Stimulated activated CD4-positive, alpha-beta T cell treated with anti-CD3 and anti-CD28 coated beads, TNF-alpha, amount 100 ng/mL, for 4 hours (primary cell): ENCODE measurements around the gene XKRX.
A peak's percentile ranks its signal among the peaks of the same experiment; 100 is the strongest.

Experiments
- DNase-seq, 3 experiments: peaks; one replicate each; pipeline ENCODE4 v3.0.0-alpha.2; 2020; ENCODE audit warnings: low read depth in 3 of 3

XKRX gene

DNA sequence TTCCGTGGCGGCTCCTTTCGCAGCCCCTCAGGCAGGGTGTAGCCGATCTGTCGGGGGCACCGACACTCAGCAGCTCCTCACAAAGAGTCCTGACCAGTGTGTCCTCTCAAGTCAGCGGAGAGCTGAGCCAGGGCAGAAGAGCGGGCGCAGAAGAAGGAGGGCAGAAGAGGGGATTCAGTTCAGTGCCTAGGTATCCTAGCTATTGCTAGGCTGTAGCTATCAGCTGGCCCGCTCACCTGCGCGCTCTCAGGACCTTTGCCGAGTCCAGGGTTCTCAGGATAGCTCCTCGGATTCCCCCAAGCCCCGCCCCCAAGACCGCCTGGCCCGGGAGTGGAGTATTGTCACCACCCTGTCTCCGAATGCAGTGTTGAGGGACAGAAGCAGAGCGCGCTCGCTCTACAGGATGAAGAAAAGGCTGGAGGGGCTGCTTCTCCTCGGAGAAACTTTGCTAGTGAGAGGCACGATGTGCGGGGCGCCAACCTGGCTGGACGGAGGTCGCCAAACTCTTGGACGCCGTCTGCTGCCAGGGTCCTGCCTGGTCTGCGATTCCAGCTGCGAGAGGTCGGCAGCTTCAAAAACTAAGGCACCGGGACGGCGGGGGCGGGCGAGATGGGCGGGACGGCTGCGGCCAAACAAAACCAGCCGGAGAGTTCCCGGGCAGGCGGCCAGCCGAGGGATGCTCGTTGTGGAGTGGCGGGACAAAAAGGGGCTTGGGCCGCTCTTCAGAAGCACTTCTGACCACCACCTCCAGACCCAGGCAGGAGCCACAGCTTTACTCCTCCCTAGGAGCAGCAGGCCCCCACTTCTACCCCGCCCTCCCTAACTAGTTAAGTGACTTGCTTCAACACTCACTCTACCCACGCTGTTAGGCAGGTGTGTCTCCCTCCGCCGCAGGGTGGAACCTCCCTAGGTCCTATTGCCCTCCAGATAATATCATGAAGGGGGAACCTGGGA is at the start of gene XKRX:
Gene XKRX (minus strand): TSS at position 258 of the 954 bp plus-strand sequence. CDS start 613 bp downstream, outside the sequence.
- DNase-seq: peak in 2 of 3 experiments; percentile 9 to 16

DNA sequence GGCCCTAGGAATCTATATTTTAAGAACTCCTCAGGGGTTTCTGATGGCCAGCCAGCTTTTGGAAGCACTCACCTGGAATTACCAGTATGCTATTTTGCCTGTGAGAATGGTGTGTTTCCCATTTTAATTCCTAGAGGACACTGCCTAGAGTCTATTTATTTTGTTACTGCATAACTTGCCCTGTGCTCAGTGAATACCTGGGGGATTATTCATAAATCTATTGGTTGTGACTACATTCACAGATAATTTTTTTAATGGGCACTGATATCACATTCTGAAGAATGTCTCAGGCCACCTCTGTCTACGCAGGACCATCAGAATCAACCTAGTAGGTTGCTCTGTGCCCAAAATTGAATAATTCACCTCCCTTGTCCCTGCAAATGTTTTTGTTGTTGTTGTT is 47.5 kb upstream of the XKRX start:
- DNase-seq: no peak

DNA sequence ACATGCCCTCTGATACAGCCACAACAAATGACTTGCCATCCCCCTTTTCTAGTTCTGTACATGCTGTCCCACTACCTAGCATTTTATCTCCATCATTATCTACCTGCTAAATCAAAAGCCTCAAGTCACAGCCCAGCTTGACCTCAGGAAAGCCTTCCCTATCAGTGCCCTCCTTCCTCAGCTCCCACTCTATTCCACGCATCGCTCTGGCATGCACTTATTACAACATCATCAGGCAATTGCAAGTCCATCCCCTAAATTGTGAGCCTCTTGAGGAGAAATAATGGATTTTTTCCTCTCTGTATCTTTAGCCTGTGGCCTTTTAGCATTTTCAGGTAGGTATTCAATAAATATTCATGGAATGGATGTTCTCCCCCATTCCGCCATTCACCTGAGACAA is 46.5 kb upstream of the XKRX start:
- no peak for DNase-seq

DNA sequence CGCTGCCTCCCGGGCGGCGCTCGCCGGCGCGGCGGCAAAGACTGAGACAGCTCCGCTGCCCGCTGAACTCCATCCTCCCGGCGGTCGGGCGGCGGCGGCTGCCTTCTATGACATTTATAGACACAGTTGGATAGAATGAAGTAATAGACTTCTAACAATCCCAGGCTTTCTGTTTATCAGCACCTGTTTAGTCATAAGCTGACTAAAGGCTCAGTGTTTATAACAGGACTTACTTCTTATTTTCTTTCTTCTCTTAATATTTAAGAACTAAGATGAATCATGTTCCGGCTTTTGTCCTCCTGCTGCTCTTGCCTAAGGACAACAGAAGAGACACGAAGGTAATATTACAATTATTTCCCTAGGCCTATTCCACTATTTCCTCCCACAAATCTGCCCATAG is 44.7 kb upstream of the XKRX start:
- no peak for DNase-seq

DNA sequence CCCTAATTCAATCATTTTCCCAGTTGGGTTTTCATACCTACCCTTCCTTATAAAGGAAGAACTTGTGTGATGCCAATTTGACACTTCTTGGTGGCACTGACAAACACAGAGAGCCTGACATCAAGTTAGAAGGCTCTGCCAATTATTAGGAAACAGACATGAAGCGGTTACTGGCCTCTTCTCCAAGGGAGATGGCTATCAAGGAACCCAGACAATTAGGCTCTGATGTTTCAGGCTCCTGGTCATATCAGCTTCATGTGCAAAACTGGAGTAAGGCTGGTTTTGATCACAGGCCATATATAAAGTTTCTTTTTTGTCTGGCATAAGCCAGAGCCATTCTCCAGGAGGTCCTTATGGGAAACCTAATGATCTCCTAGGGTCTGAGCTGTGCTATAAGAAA is 41.2 kb upstream of the XKRX start:
- DNase-seq: no peak

DNA sequence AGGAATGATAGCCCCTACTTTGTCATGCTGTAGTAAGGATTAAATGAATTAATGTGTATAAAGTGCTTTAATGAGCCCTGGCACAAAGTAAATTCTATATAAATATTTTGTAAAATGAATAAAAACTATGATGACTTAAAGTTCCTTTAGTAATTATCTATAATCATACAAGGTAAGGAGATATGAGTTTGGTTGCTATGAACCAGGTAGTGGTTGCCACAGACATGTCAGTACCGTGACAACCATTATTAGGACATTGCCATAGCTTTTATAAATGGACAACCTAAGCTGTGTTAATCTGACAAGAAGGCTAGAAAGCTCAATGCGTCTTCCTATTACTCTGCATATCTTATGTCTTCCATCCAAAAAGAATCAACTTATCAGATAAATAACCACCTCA is 40.7 kb upstream of the XKRX start, which contains the start of gene ARL13A:
Gene ARL13A (plus strand): TSS at position 301 of the 400 bp plus-strand sequence. CDS start 3,982 bp downstream, outside the sequence.
- DNase-seq: no peak

DNA sequence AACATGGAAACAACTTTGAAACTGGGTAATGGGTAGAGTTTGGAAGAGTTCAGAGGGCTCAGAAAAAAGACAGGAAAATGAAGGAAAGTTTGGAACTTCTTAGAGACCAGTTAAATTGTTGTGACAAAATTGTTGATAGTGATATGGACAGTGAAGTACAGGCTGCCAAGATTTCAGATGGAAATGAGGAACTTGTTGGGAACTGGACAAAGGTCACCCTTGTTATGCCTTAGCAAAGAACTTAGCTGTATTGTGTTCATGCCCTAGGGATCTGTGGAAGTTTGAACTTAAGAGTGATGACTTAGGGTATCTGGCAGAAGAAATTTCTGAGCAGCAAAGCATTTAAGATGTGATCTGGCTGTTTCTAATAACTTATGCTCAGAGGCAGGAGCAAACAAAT is 35.6 kb upstream of the XKRX start:
- no peak for DNase-seq

DNA sequence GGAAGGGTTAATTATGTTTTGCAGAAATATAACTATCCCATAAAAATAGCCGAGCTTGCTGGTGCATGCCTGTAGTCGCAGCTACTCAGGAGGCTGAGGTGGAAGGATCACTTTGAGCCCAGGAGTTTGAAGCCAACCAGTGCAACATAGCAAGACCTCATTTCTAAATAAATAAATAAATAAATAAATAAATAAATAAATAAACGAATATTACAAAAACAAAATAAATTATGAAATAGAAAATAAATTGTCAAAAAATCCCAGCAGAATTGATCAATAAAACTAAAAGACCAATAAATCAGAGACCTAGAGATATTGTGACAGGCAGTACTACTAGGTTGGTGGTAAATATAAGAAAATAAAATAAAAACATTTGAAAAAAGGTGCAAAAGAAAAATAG is 34.1 kb upstream of the XKRX start:
- DNase-seq: no peak

DNA sequence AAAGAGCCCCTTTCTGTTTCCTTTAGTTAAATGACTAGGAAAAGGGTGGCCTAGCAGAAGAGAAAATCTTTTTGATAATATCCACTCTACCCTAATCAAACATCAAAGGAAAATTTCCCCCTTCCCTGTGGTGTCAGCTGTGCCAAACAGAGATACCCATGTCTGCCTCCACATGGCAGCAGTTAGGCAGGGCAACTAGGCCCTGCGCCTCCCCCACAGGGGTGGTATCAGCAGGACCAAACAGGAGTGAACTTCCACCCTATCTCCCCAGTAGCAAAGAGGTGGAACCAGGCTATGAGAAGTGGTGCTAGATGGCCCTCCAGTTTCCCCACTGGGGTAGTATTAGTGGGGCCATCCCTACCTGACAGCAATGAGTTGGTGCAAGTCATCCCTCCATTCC is 19.8 kb upstream of the XKRX start:
- no peak for DNase-seq

DNA sequence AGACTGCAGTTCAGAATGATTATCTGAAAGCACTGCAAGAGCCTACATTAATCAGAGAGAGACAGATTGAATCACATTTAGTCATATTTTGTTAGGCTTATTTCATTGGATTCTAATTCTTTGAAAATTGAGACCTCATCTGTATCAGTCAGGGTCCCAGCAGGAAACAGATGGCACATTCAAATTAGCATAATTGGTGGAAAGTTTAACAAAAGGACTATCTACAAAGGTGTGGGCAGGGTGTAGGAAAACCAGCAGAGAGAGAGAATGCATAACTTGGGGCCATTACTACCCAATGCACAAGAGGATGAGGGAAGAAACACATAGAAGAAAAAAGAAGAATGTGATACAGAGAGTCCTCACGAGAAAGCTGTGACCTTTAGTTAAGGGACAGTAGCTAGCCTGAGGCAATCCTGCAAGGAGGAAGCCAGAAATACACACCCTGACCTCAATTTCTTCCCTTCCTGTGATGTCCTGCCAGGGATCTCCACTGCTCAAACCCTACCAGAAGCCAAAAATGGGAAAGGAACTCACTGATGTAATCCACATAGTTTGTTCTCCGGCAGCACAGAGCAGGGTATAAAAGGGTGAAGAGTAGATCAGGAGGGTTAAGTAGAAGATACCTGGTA is 17.7 kb upstream of the XKRX start:
- DNase-seq: no peak

DNA sequence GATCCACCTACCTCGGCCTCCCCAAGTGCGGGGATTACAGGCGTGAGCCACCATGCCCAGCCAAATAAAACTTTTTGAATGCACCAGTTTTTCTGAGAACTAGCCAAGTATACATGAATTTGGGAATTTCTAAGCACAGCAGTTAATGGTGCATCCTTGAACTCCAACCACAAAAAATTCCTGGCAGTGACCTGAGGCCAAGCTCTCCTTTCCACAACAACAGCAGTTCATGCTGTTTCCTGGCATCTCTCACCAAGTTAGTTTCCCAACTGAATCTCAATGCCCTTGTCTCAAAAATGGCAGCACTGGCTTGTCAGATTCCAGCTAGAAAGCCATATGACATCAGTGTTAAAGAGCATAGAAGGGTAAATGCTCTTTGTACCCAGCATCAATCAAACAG is 15.9 kb upstream of the XKRX start:
- DNase-seq: no peak

DNA sequence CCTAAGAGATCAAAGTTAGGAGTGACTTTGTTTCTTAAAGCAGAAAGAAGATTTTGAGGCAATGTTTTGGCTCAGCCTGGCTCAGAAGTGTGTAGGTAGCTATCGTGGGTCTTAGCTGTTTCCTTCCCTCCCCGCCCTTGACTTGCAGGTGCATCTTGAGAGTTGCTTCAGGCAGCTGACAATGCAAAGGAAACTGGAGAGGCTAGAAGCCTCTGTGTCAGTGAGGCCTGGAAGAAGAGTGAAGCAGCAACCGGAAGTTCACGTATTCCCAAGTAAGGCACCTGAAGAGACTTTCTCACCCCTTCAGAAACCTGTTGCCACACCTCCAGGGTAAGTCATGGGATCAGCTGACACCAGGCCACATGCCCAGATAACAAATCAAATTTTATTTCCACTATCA is 10.6 kb upstream of the XKRX start:
- DNase-seq: no peak

DNA sequence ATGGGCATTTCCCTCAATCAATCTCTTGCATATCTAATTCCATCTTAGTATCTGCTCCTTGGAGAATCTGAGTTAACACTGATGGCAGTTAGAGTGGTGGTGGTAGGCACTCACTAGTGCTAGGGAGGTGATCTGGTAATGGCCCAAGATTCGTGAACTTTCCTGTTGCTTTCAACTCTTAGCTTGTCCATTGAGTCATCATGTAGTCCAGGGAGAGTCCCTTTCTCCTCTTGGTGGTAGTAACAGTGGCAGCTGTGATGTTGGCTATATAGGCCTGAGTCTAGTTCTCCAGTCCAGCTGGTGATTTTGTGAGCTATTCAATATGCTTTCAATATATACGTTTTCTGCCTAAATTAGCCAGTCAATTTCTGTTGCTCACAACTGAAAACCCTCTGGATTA is 7.0 kb upstream of the XKRX start:
- DNase-seq: no peak

DNA sequence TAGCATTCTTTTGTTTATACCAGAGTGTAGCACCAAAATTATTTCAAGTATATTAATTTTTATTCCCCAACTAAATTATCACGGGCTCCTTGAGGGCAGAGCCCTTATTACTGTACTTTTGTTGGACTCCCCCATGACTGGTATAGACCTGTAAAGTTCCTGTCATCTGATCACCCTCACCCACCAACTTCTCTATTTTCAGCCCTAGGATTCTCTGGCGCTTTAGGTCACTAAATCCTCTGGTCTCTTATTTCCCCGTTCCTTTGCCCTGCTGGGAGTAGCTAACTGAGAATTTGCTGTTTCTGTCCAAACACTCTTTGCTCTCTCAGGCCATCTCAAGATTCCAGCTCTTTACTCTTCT is 3.2 kb upstream of the XKRX start:
- no peak for DNase-seq

DNA sequence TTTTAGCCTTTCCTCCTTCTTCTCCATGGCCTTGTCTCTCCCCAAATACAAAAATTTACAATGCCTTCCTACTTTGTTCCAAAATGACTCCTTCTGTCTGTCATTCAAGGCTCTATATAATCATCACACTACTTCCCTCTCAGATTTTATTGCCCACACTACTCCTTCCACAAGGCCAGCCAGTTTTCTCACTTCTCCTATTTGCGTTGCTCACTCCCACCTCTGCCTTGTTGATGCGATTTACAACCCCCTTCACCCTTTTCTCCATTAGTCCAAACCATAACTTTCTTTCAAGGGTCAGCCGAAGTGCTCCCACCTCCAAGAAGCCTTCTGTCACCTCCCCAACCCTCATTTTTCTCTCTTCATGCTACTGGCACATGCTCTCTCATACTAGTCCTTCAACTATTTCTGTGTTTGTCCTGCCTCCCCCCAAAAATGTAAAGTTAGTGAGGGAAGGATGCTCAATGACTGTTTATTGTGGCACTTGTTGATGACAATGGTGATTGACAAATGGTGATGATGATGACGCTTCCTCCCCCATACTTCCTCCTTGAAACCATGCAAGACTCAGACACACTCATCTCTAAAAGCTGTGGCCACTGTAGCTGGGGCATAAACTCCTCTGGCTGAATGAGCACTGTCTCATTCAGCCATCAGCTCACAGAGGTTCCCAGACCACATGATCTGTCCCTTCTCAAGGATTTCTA is 2.7 kb upstream of the XKRX start:
- no peak for DNase-seq

DNA sequence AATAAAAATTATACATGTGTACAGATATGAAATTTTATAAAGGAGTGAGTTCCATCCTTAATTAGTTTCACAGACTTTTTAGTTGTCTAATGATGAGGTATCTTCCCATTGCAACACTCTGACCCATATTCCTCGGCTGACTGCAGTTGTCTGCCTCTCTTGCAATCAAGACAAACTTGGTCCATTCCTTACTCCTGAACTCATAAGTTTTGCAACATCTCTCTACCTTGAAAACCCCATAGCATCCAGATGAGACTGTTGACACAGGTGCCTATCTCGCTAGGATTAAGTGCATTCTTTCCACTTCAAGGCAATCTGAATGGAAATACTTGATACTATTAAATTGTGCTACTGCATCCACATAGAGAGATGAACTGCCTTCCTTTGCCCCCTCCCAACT is 2.3 kb downstream of the XKRX start:
- no peak for DNase-seq

DNA sequence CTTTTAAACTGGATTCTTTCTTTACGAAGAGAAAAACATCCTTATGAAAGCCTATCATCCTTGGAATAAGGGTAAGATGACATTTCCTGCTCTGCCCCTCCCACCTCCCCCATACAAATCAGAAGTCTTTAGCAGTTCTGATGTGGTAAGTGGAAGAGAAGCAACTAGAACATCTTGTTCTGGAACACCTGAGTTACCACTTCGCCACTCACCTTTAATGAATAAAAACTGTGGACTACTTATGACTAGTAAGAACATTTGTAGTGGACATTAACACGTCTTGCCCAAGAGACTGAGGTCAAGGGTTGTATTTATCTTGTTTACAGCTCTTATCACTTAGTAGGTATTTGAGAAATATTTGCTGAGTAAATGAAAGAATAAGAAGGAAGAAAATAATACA is 4.3 kb downstream of the XKRX start:
- no peak for DNase-seq

DNA sequence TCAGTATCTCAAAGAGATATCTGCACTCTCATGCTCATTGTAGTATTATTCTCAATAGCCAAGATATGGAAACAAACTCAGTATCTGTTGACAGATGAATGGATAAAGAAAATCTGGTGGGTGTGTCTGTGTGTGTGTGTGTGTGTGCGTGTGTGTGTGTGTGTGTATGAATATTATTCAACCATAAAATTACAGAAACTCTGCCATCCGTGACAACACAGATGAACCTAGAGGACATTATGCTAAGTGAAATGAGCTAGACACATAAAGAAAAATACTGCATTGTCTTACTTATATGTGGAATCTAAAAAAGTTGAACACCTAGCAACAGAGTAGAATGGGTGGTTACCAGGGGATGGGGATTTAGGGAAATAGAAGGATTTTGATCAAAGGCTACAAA is 13.2 kb downstream of the XKRX start:
- DNase-seq: no peak

DNA sequence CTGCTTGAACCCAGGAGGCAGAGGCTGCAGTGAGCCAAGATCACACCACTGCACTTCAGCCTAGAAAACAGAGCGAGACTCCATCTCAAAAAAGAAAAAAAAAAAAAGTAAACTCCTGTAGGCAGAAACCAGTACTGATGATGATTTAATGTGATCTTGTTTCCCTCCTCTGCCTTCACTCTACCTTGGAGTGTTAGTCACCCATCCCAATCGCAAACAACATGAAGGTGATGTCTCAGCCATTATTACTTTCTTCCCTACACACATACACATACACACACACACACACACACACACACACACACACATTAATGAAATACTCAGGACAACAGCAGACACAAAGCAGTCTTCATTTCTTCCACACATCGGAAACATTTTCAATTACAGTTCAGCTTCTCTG is 15.6 kb downstream of the XKRX start:
- no peak for DNase-seq

DNA sequence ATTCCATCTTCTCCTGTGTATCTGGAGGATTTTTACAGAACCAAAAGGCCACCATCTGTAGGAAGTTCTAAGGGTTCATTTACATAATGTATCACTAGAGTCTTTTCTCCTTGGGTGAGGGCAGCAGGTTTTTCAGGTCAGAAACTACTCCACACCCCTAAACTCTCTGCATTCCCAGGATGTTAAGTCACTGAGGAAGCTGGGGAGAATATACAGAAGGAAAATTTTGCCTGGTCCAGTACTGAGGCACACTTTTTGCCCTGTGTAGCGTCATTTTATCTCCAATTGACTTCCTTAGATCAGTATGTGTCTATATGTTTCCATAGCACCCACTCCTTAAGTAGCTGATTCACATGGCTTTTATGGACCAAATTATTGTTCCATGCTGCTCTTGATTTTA is 17.0 kb downstream of the XKRX start:
- DNase-seq: no peak

DNA sequence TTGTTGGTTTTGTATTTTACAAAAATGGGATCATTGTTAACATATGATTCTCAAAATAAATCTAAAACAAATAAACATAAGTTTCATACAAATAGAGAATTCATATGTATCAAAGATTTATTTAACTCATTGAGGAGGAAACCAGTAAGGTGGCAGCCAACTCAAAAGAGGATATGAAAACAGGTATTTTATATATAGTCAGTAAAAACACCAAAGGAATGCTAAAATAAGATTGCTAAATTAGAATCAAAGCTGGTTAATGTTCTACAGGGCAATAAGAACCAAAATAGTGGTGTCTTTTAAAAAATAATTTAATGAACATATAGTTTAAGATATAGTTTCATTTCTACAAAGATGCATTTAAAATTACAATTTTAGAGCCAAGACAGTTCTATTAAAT is 23.1 kb downstream of the XKRX start:
- no peak for DNase-seq

DNA sequence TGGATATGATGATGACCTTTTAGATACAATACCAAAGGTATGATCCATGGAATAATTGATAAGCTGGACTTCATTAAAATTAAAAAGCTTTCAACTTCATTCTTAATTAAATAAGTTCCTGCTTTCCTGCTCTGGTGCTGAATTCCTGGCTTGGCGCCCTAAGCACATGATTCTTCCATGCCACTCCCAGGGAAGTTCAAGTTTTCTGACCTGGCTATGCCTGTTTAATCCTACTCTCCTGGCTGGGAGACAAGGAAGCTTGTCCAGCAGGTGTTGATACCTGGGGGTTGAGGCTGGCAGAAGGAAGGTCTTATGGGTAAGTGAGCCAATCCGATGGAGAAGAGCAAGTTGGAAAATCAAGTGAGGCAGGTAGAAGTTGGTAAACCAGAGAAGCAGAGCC is 24.3 kb downstream of the XKRX start:
- no peak for DNase-seq
